ENCODE measurements around the gene EREG. TPM values are rescaled to one million over a fixed set of nuclear protein-coding genes. Genes with fewer than 3 reads are reported as not detected.

The EREG gene
- total RNA-seq, 1 experiment from 2014 or later = 37.0 TPM

DNA sequence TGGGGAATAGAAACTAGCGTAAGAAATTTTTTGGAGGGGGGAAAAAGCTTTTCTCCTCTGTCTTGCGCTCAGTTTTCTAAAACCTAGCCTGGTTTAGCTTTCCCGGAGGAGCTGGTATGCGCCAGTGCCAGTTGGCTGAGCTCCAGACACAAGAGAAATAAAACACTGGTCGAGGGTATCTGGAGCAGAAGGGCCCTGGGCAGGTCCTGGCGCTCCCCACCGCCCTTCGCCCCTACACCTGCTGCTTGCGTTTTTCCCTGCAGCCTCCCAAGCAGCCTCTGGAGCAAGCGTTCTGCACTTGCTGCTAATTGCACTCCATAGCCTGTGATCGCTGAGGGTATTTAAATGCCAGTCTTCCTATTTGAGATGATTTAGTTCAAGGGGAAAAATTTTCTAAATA, 816 bp downstream of the EREG start:
- ChIA-PET CTCF (no interaction called here), POLR2A (interaction anchor here (0.7 kb wide), 1 partner anchor 81 kb away, joined by 7 read pairs; no protein-coding TSS in a partner anchor)
- no peaks in the 10 kb centered on the region for H3K9me3 ChIP-seq
- TF ChIP-seq, protein P1, sequence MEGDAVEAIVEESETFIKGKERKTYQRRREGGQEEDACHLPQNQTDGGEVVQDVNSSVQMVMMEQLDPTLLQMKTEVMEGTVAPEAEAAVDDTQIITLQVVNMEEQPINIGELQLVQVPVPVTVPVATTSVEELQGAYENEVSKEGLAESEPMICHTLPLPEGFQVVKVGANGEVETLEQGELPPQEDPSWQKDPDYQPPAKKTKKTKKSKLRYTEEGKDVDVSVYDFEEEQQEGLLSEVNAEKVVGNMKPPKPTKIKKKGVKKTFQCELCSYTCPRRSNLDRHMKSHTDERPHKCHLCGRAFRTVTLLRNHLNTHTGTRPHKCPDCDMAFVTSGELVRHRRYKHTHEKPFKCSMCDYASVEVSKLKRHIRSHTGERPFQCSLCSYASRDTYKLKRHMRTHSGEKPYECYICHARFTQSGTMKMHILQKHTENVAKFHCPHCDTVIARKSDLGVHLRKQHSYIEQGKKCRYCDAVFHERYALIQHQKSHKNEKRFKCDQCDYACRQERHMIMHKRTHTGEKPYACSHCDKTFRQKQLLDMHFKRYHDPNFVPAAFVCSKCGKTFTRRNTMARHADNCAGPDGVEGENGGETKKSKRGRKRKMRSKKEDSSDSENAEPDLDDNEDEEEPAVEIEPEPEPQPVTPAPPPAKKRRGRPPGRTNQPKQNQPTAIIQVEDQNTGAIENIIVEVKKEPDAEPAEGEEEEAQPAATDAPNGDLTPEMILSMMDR (IDR thresholded peaks at IDR 0.05; ENCODE audit: insufficient read depth in 1 of 2, low read depth in 1 of 2, low read length in 1 of 2, severe bottlenecking in 1 of 2, unreplicated experiment in 1 of 2) = no peak
- peak; percentile 31 to 38 for DNase-seq
- Mint-ChIP-seq H3K4me3 (ENCODE audit: unreplicated experiment) (peak overlapping the region; percentile 75), H3K36me3 (ENCODE audit: insufficient read depth, unreplicated experiment) (peaks cover 39% of the 10 kb centered on the region), H3K4me1 (ENCODE audit: low read depth, unreplicated experiment) (peaks cover 20% of the 10 kb centered on the region), H3K9me3 (ENCODE audit: unreplicated experiment) (no peaks in the 10 kb centered on the region), H3K27ac (ENCODE audit: unreplicated experiment) (no peak overlapping the region), H3K27me3 (ENCODE audit: insufficient read depth, unreplicated experiment) (no peaks in the 10 kb centered on the region)
- H3K4me1 ChIP-seq = 0 out of 2 replicates have a peak, but pooled peaks cover 10% of the 10 kb centered on the region
- H3K27me3 ChIP-seq (replicated peaks; ENCODE audit: control insufficient read depth, insufficient read depth, low read length) = no peaks in the 10 kb centered on the region
- intact Hi-C loops (cut with micrococcal nuclease; ENCODE audit: unreplicated experiment) = no loop called here
- no peaks in the 10 kb centered on the region for H3K36me3 ChIP-seq (ENCODE audit: control insufficient read depth, insufficient read depth, low read length)
- TSS peak; percentile 58 for BruUV-seq (replicated peaks)
- peak overlapping the region; percentile 64 for H3K4me3 ChIP-seq (ENCODE audit: low read depth, low read length)

DNA sequence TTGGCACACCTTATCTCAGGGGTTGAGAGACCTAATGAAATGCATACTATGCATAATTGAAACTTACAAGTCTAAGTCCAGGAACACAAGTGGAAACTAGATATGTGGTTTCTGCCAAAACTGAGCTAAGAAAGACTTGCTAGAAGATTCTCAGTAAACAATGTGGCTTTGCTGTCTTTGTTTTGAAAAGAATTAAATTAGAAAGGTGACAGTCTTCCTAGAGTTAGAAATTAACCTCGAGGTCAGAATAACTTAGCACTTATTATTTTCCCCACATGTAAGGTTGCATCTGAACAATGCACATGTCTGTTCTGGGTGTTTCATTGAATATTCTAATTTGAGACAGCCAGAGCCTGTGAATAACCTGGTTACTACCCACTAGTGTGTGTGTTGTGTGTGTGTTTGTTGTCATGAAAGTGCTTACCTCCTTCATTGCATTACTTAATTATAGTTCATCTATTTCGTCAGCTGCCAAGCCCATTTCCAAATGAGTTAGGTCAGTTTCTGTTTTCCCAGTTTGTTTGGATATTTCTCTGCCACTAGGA, 1.5 kb downstream of the EREG start:
- H3K4me3 ChIP-seq (ENCODE audit: low read depth, low read length) = peak overlapping the region; percentile 64
- Mint-ChIP-seq H3K4me3 (ENCODE audit: unreplicated experiment) (peak overlapping the region; percentile 75), H3K27ac (ENCODE audit: unreplicated experiment) (no peak overlapping the region), H3K27me3 (ENCODE audit: insufficient read depth, unreplicated experiment) (no peaks in the 10 kb centered on the region), H3K36me3 (ENCODE audit: insufficient read depth, unreplicated experiment) (peaks cover 43% of the 10 kb centered on the region), H3K4me1 (ENCODE audit: low read depth, unreplicated experiment) (peaks cover 24% of the 10 kb centered on the region), H3K9me3 (ENCODE audit: unreplicated experiment) (no peaks in the 10 kb centered on the region)
- no peaks in the 10 kb centered on the region for H3K36me3 ChIP-seq (ENCODE audit: control insufficient read depth, insufficient read depth, low read length)
- no peaks in the 10 kb centered on the region for H3K27me3 ChIP-seq (replicated peaks; ENCODE audit: control insufficient read depth, insufficient read depth, low read length)
- no peak for DNase-seq
- H3K4me1 ChIP-seq = 0 out of 2 replicates have a peak, but pooled peaks cover 11% of the 10 kb centered on the region
- intact Hi-C loops (cut with micrococcal nuclease; ENCODE audit: unreplicated experiment) = no loop called here
- ChIA-PET CTCF (no interaction called here), POLR2A (no interaction called here)
- TF ChIP-seq, protein P1 (IDR thresholded peaks at IDR 0.05; ENCODE audit: insufficient read depth in 1 of 2, low read depth in 1 of 2, low read length in 1 of 2, severe bottlenecking in 1 of 2, unreplicated experiment in 1 of 2) = no peak
- no peaks in the 10 kb centered on the region for H3K9me3 ChIP-seq
- TSS peak; percentile 47 for BruUV-seq (replicated peaks)

DNA sequence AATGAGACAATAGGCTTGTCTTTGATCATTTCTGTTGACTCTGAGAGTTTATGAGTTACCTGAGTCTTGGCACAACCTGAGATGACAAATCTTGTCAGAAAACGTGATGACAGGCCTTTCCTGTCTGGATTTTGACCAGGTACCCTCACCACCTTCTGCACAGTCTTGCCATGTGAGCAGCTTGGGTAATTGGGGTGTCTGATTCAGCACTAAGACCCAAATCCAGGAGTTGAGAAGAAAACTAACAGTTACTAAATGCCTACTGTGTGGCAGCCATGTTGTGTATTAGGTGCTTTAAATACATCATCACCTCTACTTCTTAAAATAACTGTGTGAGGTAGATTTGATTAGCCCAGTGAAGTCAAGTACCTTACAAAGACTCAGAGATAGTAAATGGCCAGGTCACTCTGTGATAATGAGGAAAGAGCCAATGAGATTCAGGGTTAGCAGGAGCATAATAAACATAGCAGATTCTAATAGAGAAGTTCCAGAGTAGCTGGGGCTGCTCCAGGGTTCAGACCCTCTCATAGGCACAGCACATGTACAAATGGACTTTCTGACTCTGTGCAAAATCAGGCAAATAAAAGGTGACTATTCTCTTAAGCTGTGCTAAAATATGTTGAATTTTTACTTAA, 2.8 kb downstream of the EREG start:
- Histone ChIP-seq H3K4me3 (ENCODE audit: low read depth, low read length) (peak overlapping the region; percentile 18; the same call in 1 of the 2 replicates), H3K27me3 (replicated peaks; ENCODE audit: control insufficient read depth, insufficient read depth, low read length) (no peaks in the 10 kb centered on the region), H3K9me3 (no peaks in the 10 kb centered on the region), H3K36me3 (ENCODE audit: control insufficient read depth, insufficient read depth, low read length) (no peaks in the 10 kb centered on the region), H3K4me1 (0 out of 2 replicates have a peak, but pooled peaks cover 11% of the 10 kb centered on the region)
- POLR2A ChIA-PET = no interaction called here
- Mint-ChIP-seq H3K36me3 (ENCODE audit: insufficient read depth, unreplicated experiment) (peaks cover 49% of the 10 kb centered on the region), H3K27me3 (ENCODE audit: insufficient read depth, unreplicated experiment) (no peaks in the 10 kb centered on the region), H3K4me3 (ENCODE audit: unreplicated experiment) (peak overlapping the region; percentile 75), H3K27ac (ENCODE audit: unreplicated experiment) (no peak overlapping the region), H3K4me1 (ENCODE audit: low read depth, unreplicated experiment) (peaks cover 28% of the 10 kb centered on the region), H3K9me3 (ENCODE audit: unreplicated experiment) (no peaks in the 10 kb centered on the region)
- BruUV-seq (replicated peaks) = no TSS peak
- CTCF ChIA-PET = no interaction called here
- TF ChIP-seq, protein P1 (IDR thresholded peaks at IDR 0.05; ENCODE audit: insufficient read depth in 1 of 2, low read depth in 1 of 2, low read length in 1 of 2, severe bottlenecking in 1 of 2, unreplicated experiment in 1 of 2) = no peak
- intact Hi-C loops (cut with micrococcal nuclease; ENCODE audit: unreplicated experiment) = no loop called here
- no peak for DNase-seq
